NOMO-1 (cell line): ENCODE data around the gene HYAL2.

Experiments
- DNase-seq, 2 experiments: peaks; one replicate each; lab custom pipeline; 2025; ENCODE audit not compliant: unreplicated experiment in 2 of 2; lab: John Stamatoyannopoulos, UW

The HYAL2 gene

DNA sequence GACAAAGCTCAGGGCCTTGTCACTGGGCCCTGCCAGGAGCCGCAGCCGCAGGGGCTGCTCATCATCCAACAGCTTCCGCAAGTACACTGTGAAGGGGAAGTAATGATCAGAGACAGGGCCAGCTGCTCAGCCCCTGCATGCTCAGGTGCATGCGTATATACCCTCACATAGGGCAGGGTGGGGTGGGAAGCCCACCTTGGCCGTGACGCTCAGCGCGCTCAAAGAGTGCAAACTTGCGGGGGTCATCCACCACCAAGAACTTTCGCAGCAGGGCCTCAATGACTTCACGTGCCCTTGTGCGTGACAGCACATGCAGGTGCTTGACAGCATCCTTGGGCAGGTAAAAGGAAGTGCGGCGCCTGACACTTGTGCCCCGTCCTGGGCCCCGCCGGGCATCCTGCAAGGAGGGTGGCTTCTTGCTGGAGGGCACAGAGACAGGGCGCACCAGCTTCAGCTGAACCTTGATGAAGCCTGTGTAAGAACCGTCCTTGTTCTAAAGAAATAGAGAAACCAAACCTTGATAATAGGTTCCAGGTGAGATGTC lies 8.9 kb upstream of the HYAL2 start:
- DNase-seq = no peak

DNA sequence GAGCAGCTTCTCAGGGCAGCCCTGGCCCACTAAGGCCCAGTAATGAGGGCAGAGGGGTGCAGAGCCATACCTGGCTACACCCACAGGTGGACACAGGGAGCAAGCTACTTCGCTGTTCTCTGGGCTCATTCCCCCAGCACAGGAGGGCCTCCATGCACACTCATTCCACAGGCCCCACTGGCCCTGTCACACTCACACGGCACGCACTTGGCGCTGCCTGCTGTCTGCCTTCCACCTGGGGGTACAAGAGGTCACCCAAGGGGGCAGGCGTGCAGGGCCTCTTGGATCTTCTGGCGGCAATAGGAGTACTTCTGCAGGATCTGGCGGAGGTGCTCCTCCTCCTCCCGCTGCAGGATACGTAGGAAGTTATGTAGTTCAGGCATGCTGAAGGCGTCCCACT lies 7.8 kb upstream of the HYAL2 start:
- DNase-seq = no peak

DNA sequence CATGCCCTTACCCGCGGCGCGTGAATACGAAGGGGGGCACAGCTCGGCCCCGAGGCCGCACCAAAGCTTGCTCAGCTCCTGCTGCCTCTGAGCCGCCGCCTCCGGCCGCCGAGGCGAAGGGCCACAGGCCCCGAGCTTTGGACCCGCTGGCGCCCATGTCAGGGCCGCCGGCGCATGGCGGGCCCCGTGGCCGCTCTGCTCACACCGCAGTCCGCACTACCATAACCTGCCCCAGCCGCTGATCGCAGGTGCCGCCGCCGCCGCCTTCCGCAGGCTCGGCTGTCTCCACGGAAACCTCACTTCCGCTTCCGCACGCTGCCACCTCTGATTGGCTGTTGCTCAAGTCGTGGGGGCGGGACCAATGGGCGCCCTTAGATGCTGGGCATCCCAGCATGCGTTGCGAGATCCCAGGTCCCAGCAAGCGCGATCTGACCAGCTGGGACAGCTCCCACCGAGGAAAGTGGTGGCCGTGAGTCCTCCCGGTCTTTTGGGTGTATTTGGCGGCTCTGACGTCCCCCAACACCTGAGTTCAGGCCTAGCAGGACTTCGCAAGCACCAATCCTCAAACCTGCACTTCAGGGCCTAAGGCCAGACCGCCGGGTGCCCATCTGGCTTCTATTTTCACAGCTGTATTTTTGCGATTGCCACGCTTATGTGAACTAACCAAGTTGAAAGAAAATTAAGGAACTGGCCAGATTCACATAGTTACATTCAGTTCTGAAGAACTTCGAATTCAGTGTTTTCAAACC lies 5.6 kb upstream of the HYAL2 start, which contains the start of gene TUSC2:
TUSC2 (minus strand) TSS at position 281 of the 749 bp plus-strand sequence; CDS start at position 157, 124 bp downstream.
- peak; percentile 94 for DNase-seq

DNA sequence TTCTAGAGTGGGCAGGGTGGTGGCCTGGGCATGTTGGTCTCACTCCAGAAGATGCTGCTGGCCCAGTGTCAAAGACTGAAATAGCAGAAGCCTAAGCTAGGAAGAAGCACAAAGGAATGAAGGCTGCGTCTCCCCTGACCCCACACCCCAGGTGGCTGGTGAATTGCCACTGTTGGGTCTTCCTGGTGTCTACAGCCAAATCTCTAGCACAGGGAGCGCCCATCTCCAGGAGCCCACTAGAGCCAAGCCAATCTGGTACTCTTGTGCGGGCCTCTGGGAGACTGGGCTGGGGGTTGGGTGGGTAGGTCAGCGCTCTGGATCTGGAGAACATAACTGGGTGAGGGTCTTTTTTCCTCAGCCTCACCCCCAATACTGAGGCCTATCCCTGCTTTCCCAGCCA lies 4.6 kb upstream of the HYAL2 start:
- no peak for DNase-seq

DNA sequence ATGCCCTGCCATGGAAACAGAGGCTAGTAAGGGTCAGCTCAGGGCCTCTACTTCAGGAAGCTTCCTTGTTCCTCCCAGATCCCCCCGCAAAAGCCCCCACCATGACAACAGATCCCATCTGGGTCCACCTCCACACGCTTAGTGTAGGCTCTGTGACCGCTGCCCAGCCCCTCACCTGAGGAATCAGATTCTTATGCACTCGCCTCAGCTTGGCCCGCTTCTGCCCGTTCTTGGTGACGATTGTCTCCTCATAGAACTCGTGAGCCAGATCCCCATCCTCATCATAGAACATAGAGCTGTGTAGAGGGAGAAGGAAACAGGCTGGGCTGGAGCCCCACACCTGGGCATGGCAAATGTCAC lies 3.6 kb upstream of the HYAL2 start:
- DNase-seq = no peak

DNA sequence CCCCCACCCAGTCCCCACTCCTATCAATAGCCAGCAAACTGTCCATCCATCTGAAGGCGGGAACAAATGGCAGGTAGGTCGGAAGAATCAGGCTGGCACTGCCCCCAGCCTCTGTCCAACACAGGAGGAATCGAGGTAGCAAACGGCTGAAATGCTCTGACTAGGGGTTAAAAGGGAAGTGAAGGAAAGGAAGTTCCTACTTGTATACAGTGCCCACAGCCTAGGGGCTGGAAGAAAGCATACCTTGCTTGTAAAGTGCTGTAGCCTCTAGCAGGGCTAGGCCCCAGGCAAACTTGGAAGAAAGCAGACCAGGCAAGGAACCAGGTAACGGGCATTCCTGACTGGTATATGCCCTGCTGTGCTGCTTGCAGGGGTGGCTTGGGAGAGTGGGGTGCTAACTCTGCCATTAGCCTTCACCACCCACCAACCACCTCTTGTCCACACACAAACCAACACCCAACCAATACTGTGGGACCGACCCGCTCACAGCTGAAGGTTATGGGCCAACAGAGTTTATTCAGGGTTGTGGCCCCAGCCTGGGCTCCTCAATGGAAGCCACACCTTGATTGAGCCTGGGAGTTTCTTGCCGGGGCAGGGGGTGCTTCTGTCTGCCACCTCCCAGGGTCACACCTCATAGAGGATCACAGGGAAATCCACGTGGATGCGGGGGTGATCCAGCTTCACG lies 3.1 kb upstream of the HYAL2 start:
- no peak for DNase-seq

DNA sequence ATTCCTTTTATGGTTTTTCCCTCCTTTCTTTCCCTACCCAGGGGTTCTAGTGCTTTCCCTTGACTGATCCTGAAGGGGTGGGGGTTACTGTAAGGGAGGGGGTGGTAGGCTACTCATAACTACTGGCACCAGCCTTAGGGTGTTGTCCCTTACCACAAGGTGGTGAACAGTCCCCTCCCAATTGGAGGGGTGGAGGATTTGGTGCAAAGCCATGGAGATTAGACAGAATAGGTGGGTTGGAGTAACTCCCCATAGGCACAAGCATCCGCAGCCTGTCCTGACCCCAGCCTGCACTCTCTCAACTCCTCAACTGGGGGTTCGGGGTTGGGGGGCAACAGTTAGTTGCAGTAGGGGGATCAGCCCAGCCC lies 2.6 kb upstream of the HYAL2 start:
- no peak for DNase-seq

DNA sequence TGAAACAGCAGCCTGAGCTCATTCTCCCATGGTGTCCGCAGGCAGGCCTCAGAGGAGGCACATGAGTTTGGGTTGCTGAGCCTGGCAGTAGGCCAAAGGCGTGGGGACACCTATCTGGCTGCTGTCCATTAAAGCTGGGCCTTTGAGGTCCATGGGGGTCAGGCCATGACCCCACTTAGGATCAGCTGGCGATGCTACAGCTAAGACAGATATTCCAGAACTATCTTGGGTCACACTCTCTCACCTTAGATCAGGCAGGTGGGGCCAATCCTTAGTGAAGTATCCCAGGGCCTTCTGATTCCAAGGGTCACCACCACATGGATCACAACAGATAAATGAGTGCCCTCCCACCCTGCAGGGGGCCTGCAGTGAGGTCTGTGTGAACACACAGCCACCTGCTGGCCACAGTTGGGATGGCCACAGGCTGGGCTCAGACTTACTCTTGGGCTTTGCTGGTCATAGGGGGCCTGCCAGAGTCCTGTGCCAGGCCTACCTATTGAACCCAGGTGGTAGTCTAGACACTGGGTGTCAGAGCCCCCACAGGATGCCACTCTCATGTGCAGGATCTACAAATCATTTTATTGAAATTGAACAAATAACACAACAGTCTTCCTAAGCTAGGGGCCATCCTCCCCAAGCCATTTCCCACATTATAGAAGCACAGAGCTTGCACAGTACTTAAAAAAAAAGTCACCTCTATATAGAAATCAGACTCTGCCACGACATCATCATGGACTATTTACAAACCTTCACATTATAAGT lies 2.0 kb upstream of the HYAL2 start:
- DNase-seq = peak; percentile 4 to 52

DNA sequence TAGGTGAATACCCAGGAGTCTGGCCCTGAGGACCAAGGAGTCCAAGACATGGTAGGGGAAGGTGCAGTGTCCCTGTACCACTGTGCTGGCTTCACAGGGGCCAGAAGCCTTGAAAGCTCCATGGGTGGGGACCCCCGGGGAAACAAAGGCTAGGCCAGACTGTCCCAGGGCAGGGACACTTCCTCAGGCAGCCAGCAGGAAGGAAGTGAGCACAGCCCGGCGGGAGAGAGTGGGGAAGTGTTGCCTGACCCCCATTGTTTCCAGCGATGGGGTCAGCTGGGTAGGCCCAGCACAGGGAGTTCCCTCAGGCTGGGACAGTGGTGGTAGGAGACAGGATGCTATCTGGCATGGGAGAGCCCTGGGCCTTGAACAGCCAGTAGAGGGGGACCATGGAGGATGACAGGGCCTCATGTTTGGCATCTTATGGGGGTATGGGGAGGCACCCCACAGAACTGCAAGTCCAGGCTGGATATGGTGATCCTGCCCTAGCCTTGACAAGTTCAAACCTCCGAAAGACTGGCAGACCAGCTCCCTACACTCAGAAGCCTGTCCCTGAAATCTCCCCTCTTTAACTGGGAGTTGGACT lies 1.2 kb upstream of the HYAL2 start:
- DNase-seq = no peak

DNA sequence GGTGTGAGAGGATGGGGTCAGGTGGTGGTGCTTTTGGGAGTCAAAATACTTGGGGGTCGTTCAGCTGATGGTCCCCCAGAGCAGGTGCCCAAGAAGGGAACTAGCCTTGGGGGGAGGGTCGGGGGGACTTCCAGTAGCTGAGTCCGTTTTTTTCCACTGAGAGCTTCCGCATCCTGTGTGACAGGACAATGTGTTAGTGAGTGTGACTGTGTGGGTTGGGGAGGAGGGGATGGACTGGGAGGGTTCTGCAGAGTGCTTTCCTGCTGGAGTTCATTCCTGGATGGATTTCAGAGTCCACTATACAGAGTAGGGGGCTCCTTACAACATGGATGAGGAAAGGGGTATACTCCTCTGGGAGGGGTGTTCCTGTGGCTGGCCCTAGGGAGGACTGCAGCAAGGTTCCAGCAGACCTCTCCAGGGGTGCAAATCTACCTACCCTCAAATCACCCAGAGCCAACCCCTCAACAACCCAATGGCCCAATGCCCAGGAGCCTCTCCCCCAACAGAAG lies 601 bp upstream of the HYAL2 start:
- no peak for DNase-seq

DNA sequence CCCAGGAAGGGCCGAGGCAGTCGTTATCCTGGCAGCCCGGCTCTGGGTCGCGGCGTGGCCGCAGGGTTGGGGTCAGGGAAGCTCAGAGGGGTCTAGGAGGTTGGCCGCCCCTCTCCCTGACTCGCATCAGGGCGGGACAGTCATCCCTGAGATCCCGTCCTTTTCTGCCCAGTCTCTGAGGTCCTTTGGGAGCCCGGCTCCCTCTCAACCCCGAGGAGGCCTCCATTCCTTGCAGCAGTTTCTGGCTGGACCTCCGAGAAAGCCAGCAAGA lies 495 bp downstream of the HYAL2 start:
- no peak for DNase-seq

DNA sequence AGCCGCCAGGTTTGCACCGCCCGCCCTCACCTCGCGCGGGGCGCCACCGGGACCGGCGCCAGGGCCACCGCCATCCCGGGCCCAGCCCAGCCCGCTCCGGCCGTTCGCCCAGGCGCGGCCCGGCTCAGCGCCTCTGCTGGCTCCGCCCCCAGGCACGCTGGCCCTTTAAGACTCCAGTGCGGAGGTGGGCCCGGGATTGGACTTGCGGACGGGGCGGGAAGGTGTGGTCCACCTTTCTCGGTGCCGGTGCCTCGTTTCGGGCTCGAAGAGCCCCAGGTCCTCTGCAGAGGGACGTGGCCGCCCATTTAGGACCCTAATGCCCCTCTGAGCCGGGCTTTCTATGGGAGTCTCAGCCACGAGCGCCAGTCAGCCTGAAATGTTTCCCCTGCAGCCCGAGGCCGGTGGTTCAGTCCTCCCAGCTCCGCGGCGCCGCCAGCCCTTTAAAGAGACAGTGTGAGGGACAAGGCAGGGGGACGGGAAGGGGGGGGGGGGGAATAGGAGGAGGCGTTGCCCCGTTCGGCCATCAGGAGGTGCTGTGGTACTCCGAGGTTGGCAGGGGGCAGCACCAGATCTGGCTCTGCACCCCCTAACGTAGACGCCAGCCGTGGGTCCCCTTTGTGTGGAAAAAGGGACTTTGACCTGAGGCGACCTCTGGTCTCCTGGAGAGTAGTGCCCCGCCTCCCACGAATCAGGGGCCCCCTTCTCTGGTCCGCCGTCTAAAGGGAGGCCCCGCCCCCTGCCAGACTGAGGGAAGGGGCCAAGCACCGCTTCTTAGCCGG lies 1.0 kb downstream of the HYAL2 start:
- peak; percentile 84 to 90 for DNase-seq

DNA sequence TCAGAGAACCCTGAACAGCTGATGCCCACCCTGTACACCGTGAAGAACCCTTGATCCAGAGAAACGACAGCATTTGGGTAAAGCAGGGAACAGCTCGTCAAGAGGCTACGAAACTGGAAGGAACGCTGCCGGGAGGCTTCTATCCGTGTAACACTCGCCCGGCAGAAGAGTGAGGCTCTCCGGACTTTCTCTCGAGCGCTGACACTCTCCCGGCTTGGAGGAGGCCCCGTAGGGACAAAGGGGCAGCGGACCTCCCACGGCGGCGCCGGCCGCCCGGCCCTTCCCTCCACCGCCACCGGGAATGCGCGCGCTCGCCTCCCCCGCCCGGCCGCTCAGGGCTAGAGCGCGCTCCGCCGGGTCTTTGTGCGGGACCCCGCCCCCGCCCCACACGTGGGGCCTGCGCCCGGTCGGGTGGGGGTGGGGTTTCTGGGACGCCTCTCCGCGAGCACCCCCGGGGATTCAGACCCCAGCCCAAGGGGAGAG lies 1.7 kb downstream of the HYAL2 start:
- peak; percentile 43 to 49 for DNase-seq

DNA sequence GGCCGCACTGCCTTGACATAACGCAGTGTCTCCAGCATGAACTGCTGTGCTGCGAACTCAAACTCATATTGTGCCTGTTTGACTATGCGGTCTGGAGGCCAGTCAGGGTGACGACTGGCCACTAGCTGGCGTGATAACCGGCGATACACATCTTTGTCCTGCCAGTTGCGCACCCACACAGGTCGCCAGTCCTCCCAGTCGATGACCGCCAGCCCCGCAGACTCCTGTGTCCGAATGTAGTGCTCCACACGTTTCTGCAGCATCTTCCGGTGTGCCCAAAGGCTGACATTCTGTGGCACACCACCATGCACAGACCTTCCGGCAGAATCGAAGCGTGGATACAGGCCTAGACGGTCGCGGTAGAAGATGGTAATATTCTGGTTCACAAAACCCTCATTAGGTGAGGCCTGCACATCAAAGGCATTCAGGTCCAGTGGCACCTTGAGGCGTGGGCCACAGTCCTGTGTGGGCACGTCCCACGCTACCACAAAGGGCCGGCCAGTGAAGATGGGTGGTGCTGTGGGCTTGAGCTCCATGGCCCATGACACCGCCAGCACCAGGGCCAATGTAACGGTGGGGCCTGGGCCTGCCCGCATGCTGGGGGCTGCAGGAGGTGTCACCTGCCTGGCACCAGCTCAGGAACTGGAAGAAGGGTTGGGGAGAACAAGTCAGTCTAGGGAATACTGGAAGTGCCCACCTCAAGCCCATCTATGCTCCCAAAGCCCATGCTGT lies 2.5 kb downstream of the HYAL2 start:
- DNase-seq = no peak

DNA sequence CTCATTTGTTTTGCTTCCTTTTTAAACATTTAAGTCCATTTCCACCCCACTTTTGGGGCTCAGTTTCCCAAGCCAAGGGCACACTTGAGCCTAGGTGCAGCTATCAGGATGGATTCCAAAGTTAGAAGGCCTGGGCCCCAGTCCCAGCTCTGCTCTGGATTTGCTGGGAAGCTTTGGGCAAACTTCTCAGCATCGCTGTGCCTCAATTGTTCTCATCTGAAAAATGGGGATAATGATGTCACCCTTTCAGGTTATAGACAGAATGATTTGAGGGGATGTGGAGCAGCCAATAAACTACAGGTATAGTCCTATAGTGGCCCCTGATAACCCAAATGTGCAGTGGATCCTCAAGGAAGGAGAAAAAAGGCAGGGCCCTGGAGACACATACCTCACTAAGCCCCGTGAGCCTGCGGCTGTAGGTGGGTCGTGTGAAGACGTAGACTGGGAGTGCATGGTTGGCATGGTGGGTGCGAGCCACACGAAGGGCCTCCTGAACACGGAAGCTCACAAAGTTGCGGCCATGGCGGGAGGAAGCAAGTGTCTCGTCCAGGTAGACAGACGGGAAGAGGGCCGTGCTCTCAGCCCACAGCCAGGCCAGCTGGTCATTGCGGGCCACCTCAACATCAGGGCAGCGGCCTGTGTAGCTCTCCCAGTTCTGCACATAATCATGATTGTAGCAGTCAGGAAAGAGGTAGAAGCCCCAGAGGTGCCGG lies 3.2 kb downstream of the HYAL2 start:
- no peak for DNase-seq

DNA sequence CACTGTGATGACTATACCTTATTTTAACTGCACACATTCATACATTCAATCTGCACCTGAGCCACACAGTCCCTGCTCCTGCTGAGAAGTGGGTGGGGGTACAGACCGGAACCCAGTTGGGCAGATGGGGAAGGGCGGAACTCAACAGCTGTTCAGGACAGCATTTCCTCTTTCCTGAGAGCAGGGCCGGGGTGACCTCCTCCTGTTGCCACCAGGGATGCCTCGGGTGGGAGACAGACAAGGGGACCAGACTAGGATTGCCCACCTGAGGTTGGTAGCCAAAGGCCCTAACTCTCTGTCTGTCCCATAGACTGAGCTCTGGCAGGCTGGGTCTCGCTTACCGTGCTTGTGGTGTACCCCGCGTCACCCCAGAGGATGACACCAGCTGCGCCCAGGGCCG lies 3.9 kb downstream of the HYAL2 start:
- no peak for DNase-seq

DNA sequence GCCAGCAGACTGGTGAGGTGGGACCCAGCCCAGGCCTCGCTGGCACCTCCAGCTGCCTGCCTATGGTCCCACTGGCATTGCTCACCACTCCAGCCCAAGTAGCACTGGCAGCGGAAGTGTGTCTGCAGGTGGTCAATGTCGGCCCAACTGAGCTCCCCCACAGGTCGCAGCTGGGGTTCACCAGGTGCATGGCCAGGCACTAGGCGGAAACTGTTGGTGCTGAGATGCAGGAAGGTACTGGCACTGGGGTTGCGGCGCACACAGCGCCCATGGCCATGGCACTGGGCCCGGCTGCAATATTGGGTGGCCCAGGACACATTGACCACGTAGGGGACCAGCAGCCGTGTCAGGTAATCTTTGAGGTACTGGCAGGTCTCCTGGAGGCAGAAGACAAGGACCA lies 4.4 kb downstream of the HYAL2 start:
- no peak for DNase-seq

DNA sequence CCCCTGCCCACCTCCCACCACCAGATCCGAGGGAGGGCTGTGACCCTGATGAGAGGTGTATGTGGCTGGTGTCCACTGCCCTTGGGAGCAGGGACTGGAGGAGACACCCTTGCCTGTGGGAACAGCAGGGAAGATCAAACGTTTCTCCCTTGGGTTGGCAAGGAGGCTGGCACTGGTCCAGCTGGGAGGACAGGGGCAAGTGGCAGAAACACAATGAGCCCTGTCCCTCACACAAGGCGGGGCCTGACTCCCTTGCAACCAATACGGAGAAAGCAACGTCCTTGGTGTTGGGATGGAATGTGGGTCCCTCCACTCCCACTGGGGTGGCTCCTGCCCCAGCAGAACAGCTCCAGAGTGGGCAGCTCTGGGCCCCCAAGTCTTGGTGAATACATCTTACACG lies 5.2 kb downstream of the HYAL2 start:
- no peak for DNase-seq

DNA sequence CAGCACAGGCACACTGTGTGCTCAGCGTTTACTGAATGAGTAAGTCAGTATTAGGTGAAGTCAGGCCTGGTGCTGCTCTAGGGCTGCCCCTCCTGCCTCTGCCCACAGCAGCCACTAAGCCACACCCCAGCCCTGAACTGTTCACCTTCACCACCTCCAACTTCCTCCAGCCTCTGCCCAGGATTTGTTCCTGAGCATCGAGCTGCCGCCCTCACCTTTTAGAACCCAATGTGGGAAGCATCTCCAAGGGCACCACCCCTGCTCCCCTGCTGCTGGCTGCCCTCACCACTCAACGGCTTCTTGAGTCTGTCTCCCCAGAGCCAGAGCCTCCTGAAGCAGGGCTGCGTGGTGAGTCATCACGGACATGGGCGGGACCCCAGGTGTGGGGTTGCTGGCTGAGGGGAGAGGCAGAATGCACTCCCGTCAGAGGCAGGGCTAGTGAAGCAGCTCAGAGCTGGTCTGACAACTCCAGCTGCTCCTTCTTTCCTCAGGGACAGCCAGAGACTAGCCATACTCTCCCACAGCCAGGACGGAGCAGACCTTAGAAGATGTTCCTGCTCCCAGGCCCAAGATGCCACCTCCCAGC lies 5.8 kb downstream of the HYAL2 start:
- DNase-seq = no peak
